Lower lobe of right lung (tissue), 2 donors: Measurements from ENCODE around the gene PLXNA2. TPM values are rescaled to one million over a fixed set of nuclear protein-coding genes. Genes with fewer than 3 reads are reported as not detected.

ENCODE experiments used
- ATAC-seq, 2 donors: fragments of 200-7000 bp; cut with Tn5 transposase; one replicate each; pipeline ENCODE4 v1.9.1; 2020 to 2022; ENCODE audit warnings: mild to moderate bottlenecking in 2 of 2, moderate library complexity in 2 of 2
- DNase-seq: peaks from one replicate; pipeline ENCODE4 v3.0.0-alpha.2; 2020
- H3K27ac ChIP-seq: fragments of 200-600 bp; one replicate; pipeline ENCODE4 v1.8.0; 2022
- H3K27me3 ChIP-seq: fragments of 200-600 bp; one replicate; pipeline ENCODE4 v1.8.0; 2022; ENCODE audit warnings: low read depth
- H3K36me3 ChIP-seq: fragments of 200-600 bp; one replicate; pipeline ENCODE4 v1.8.0; 2022; ENCODE audit warnings: mild to moderate bottlenecking
- H3K4me1 ChIP-seq: fragments of 200-600 bp; one replicate; pipeline ENCODE4 v1.8.0; 2022
- H3K4me3 ChIP-seq: fragments of 200-600 bp; one replicate; pipeline ENCODE4 v1.8.0; 2022; ENCODE audit warnings: mild to moderate bottlenecking
- H3K9me3 ChIP-seq: fragments of 200-600 bp; one replicate; pipeline ENCODE4 v1.8.0; 2022
- CTCF ChIP-seq: fragments of 200-600 bp; IDR thresholded peaks from one replicate; pipeline ENCODE4 v1.8.0; 2022; ENCODE audit warnings: antibody characterized with exemption, mild to moderate bottlenecking
- intact Hi-C: fragments of 100-400 bp; cut with DNase I; formaldehyde crosslinking; loops from one replicate; pipeline ENCODE4 v1.11.0; 2022
- total RNA-seq: library from RNA; stranded (reverse); fragmentation: NEBNext Ultra II Directional; extraction: Animal tissue kit (Norgen Biotek cat#: 25700); gene quantifications from one replicate; pipeline ENCODE4 v1.2.1, GENCODE V29; 2021
- donor health status: DM: no; HTN: yes; CAD: no; lungs with severe emphysema.

Gene PLXNA2
- total RNA-seq, 1 donor from 2014 or later = 83.9 TPM

- no peak overlapping the region for H3K27ac ChIP-seq
- intact Hi-C loops = no loop called here
- peaks cover 15% of the 10 kb centered on the region for H3K4me1 ChIP-seq
- ATAC-seq (no peak), DNase-seq (no peak)
- H3K36me3 ChIP-seq = peaks cover 75% of the 10 kb centered on the region
- no peaks in the 10 kb centered on the region for H3K27me3 ChIP-seq
- no peak overlapping the region for H3K4me3 ChIP-seq
- TF ChIP-seq CTCF = no peak
- H3K9me3 ChIP-seq = no peaks in the 10 kb centered on the region
These were observed 161.0 kb downstream of the PLXNA2 start for GRCh38 chr1:208083016-208083714.

GRCh38 chr1:208081972-208082371 lies 162.2 kb downstream of the PLXNA2 start:
- Histone ChIP-seq H3K4me3 (no peak overlapping the region), H3K27me3 (no peaks in the 10 kb centered on the region), H3K27ac (no peak overlapping the region), H3K9me3 (no peaks in the 10 kb centered on the region), H3K36me3 (peaks cover 76% of the 10 kb centered on the region), H3K4me1 (peaks cover 17% of the 10 kb centered on the region)
- DNase-seq (no peak), ATAC-seq (no peak)
- intact Hi-C loops = no loop called here
- no peak for TF ChIP-seq CTCF

- no peak for DNase-seq
These were observed 163.5 kb downstream of the PLXNA2 start for GRCh38 chr1:208080396-208081286.

GRCh38 chr1:208079161-208079560 lies 165.0 kb downstream of the PLXNA2 start:
- Histone ChIP-seq H3K4me1 (peaks cover 5% of the 10 kb centered on the region), H3K27me3 (no peaks in the 10 kb centered on the region), H3K9me3 (no peaks in the 10 kb centered on the region), H3K36me3 (peaks cover 80% of the 10 kb centered on the region), H3K4me3 (no peak overlapping the region), H3K27ac (no peak overlapping the region)
- intact Hi-C loops = no loop called here
- no peak for DNase-seq
- TF ChIP-seq CTCF = no peak
- ATAC-seq = no peak

More at GRCh38 chr1:208080396-208081286, 163.5 kb downstream of the PLXNA2 start:
- H3K27me3 ChIP-seq = no peaks in the 10 kb centered on the region
- H3K27ac ChIP-seq = no peak overlapping the region
- no peak overlapping the region for H3K4me3 ChIP-seq
- ATAC-seq = no peak
- peaks cover 5% of the 10 kb centered on the region for H3K4me1 ChIP-seq
- peaks cover 81% of the 10 kb centered on the region for H3K36me3 ChIP-seq
- H3K9me3 ChIP-seq = no peaks in the 10 kb centered on the region
- intact Hi-C loops = no loop called here
- no peak for TF ChIP-seq CTCF

- Histone ChIP-seq H3K9me3 (no peaks in the 10 kb centered on the region), H3K4me3 (no peak overlapping the region), H3K27ac (no peak overlapping the region), H3K27me3 (no peaks in the 10 kb centered on the region), H3K36me3 (peaks cover 80% of the 10 kb centered on the region), H3K4me1 (peaks cover 5% of the 10 kb centered on the region)
- no peak for DNase-seq
- ATAC-seq = no peak
- TF ChIP-seq CTCF = no peak
- intact Hi-C loops = no loop called here
These were observed 165.4 kb downstream of the PLXNA2 start for GRCh38 chr1:208078752-208079151.
